PC-9 (cell line): Measurements from ENCODE around the gene CRYGN.

Source experiments
- EZH2 ChIP-seq: fragments of 200-600 bp; sonication (generic); IDR thresholded peaks from 2 replicates; pipeline ENCODE4 v1.8.0; 2017; ENCODE audit warnings: antibody characterized with exemption, low read depth
- TF ChIP-seq, protein P1 (sequence below): fragments of 200-600 bp; sonication (generic); conservative IDR thresholded peaks from 2 replicates; pipeline ENCODE4 v1.6.1; 2017; ENCODE audit warnings: mixed run types, antibody characterized with exemption, mild to moderate bottlenecking, moderate library complexity

DNA sequence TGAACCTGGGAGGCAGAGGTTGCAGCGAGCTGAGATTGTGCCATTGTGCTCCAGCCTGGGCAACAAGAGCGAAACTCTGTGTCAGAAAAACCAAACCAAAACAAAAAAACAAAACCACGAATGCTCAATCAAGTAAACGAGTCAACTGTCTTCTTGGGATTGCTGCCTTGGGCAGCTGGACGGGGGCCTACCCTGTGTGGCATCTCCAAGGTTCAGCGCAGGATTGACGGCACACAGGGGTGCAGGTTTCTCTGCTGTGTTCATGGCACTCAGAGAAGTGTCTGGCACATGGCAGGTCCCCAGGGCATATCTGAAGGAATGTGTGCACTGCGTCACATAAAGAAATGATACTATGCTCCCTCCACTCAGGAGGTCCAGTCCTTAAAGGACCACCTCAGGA lies 25.2 kb upstream of the CRYGN start:
- TF ChIP-seq EZH2, result no peak
- TF ChIP-seq, protein P1, sequence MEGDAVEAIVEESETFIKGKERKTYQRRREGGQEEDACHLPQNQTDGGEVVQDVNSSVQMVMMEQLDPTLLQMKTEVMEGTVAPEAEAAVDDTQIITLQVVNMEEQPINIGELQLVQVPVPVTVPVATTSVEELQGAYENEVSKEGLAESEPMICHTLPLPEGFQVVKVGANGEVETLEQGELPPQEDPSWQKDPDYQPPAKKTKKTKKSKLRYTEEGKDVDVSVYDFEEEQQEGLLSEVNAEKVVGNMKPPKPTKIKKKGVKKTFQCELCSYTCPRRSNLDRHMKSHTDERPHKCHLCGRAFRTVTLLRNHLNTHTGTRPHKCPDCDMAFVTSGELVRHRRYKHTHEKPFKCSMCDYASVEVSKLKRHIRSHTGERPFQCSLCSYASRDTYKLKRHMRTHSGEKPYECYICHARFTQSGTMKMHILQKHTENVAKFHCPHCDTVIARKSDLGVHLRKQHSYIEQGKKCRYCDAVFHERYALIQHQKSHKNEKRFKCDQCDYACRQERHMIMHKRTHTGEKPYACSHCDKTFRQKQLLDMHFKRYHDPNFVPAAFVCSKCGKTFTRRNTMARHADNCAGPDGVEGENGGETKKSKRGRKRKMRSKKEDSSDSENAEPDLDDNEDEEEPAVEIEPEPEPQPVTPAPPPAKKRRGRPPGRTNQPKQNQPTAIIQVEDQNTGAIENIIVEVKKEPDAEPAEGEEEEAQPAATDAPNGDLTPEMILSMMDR, result no peak
